H9 (cell line): ENCODE measurements around the gene ZNF423. TPM values are rescaled to one million over a fixed set of nuclear protein-coding genes. Genes with fewer than 3 reads are reported as not detected.

Experiments
- DNase-seq: peaks from one replicate; pipeline ENCODE4 v3.0.0-alpha.2; 2017
- H2AFZ ChIP-seq: one replicate; pipeline ENCODE4 v1.6.1; 2013; ENCODE audit warnings: mild to moderate bottlenecking, low read length, control low read depth, moderate library complexity
- H2AK5ac ChIP-seq: 2 replicates; pipeline ENCODE4 v1.6.1; 2013; ENCODE audit warnings: low read length, control low read depth, mixed read lengths; ENCODE audit not compliant: insufficient read length
- H2BK120ac ChIP-seq: one replicate; pipeline ENCODE4 v1.6.1; 2013; ENCODE audit warnings: low read depth, mild to moderate bottlenecking, low read length, control low read depth, inconsistent platforms; ENCODE audit not compliant: poor library complexity, severe bottlenecking
- H2BK12ac ChIP-seq: 2 replicates; pipeline ENCODE4 v1.6.1; 2013; ENCODE audit warnings: low read length, control low read depth, mixed read lengths, low read depth; ENCODE audit not compliant: insufficient read length
- H2BK15ac ChIP-seq: 2 replicates; pipeline ENCODE4 v1.6.1; 2013; ENCODE audit warnings: low read depth, low read length, control low read depth
- H2BK20ac ChIP-seq: one replicate; pipeline ENCODE4 v1.6.1; 2013; ENCODE audit warnings: low read depth, mild to moderate bottlenecking, low read length, control low read depth, inconsistent platforms; ENCODE audit not compliant: poor library complexity, severe bottlenecking
- H2BK5ac ChIP-seq: 2 replicates; pipeline ENCODE4 v1.6.1; 2013; ENCODE audit warnings: low read length, control low read depth, mixed read lengths; ENCODE audit not compliant: insufficient read length
- H3K14ac ChIP-seq: 2 replicates; pipeline ENCODE4 v1.6.1; 2013; ENCODE audit warnings: low read length, control low read depth; ENCODE audit not compliant: insufficient read depth
- H3K18ac ChIP-seq: 2 replicates; pipeline ENCODE4 v1.6.1; 2013; ENCODE audit warnings: low read depth, mild to moderate bottlenecking, mixed read lengths, low read length, control low read depth; ENCODE audit not compliant: insufficient read length
- H3K23ac ChIP-seq: 2 replicates; pipeline ENCODE4 v1.6.1; 2013; ENCODE audit warnings: low read length, control low read depth, mixed read lengths, low read depth; ENCODE audit not compliant: insufficient read length
- H3K23me2 ChIP-seq: 2 replicates; pipeline ENCODE4 v1.6.1; 2013; ENCODE audit warnings: low read depth, mild to moderate bottlenecking, mixed read lengths, low read length, control low read depth; ENCODE audit not compliant: insufficient read length, poor library complexity, severe bottlenecking
- H3K27ac ChIP-seq: 2 replicates; pipeline ENCODE4 v1.5.1; 2013; ENCODE audit warnings: low read length, control low read depth, mixed read lengths, low read depth; ENCODE audit not compliant: insufficient read length
- H3K27me3 ChIP-seq: 2 replicates; pipeline ENCODE4 v1.6.1; 2013; ENCODE audit warnings: low read length, control low read depth, inconsistent platforms; ENCODE audit not compliant: insufficient read depth
- H3K4ac ChIP-seq: 2 replicates; pipeline ENCODE4 v1.6.1; 2013; ENCODE audit warnings: low read depth, mild to moderate bottlenecking, control low read depth, inconsistent platforms, low read length, moderate library complexity
- H3K4me1 ChIP-seq: 2 replicates; pipeline ENCODE4 v1.6.1; 2013; ENCODE audit warnings: low read length, control low read depth, inconsistent platforms; ENCODE audit not compliant: insufficient read depth
- H3K4me2 ChIP-seq: 2 replicates; pipeline ENCODE4 v1.6.1; 2013; ENCODE audit warnings: low read length, control low read depth, mixed read lengths; ENCODE audit not compliant: insufficient read length, insufficient read depth
- H3K56ac ChIP-seq: 2 replicates; pipeline ENCODE4 v1.6.1; 2013; ENCODE audit warnings: low read depth, mild to moderate bottlenecking, mixed read lengths, low read length, control low read depth; ENCODE audit not compliant: insufficient read length
- H3K79me1 ChIP-seq: 2 replicates; pipeline ENCODE4 v1.6.1; 2013; ENCODE audit warnings: low read depth, mild to moderate bottlenecking, moderate library complexity, low read length, control low read depth, inconsistent platforms; ENCODE audit not compliant: insufficient read depth, poor library complexity, severe bottlenecking
- H3K79me2 ChIP-seq: 2 replicates; pipeline ENCODE4 v1.6.1; 2013; ENCODE audit warnings: low read length, control low read depth, inconsistent platforms; ENCODE audit not compliant: insufficient read depth
- H3K9ac ChIP-seq: 2 replicates; pipeline ENCODE4 v1.6.1; 2013; ENCODE audit warnings: low read length, control low read depth, mixed read lengths; ENCODE audit not compliant: insufficient read length; ENCODE audit errors: extremely low read depth
- H3K9me3 ChIP-seq: one replicate; pipeline ENCODE4 v1.6.1; 2013; ENCODE audit warnings: low read depth, low read length, inconsistent platforms; ENCODE audit not compliant: control insufficient read depth
- H3T11ph ChIP-seq: one replicate; pipeline ENCODE4 v1.6.1; 2013; ENCODE audit warnings: mild to moderate bottlenecking, low read length, control low read depth, inconsistent platforms
- H4K20me1 ChIP-seq: one replicate; pipeline ENCODE4 v1.6.1; 2013; ENCODE audit not compliant: control insufficient read depth, insufficient read length, insufficient read depth
- H4K5ac ChIP-seq: 2 replicates; pipeline ENCODE4 v1.6.1; 2013; ENCODE audit warnings: low read depth, mild to moderate bottlenecking, mixed read lengths, low read length, control low read depth; ENCODE audit not compliant: insufficient read length
- H4K8ac ChIP-seq: replicated peaks from 2 replicates; pipeline ENCODE4 v1.6.1; 2013; ENCODE audit warnings: low read length, control low read depth, mixed read lengths, low read depth; ENCODE audit not compliant: insufficient read length
- H4K91ac ChIP-seq: 2 replicates; pipeline ENCODE4 v1.6.1; 2013; ENCODE audit warnings: low read depth, mild to moderate bottlenecking, moderate library complexity, mixed read lengths, low read length, control low read depth; ENCODE audit not compliant: insufficient read length
- H3K27ac Mint-ChIP-seq, 3 experiments: 2 replicates in 2 of 3; 3 replicates in 1 of 3; pipeline ENCODE4 v1.8.0; 2020 to 2021; ENCODE audit warnings: mixed read lengths in 3 of 3, mild to moderate bottlenecking in 1 of 3, moderate library complexity in 1 of 3
- H3K27me3 Mint-ChIP-seq: 2 replicates; pipeline ENCODE4 v1.8.0; 2021; ENCODE audit warnings: low read depth, mild to moderate bottlenecking, moderate library complexity, mixed read lengths
- H3K36me3 Mint-ChIP-seq, 3 experiments: 2 replicates in 2 of 3; 3 replicates in 1 of 3; pipeline ENCODE4 v1.8.0; 2020 to 2021; ENCODE audit warnings: low read depth in 3 of 3, mixed read lengths in 3 of 3; ENCODE audit not compliant: insufficient read depth in 1 of 3
- H3K4me1 Mint-ChIP-seq, 2 experiments: 2 replicates each; pipeline ENCODE4 v1.8.0; 2020; ENCODE audit warnings: mixed read lengths in 2 of 2
- H3K4me3 Mint-ChIP-seq, 2 experiments: 2 replicates in 1 of 2; 3 replicates in 1 of 2; pipeline ENCODE4 v1.8.0; 2020 to 2021; ENCODE audit warnings: mild to moderate bottlenecking in 2 of 2, mixed read lengths in 2 of 2, moderate library complexity in 1 of 2
- H3K9me3 Mint-ChIP-seq, 2 experiments: 2 replicates in 1 of 2; 3 replicates in 1 of 2; pipeline ENCODE4 v1.8.0; 2020; ENCODE audit warnings: mild to moderate bottlenecking in 2 of 2, mixed read lengths in 2 of 2, moderate library complexity in 1 of 2
- WGBS: extraction: QIAGEN DNeasy Blood & Tissue Kit; methylation state at CpG from one replicate; pipeline ENCODE4 v1.1.7; 2013; ENCODE audit warnings: missing lambda C conversion rate, low lambda C conversion rate, mixed read lengths; ENCODE audit not compliant: insufficient read length; ENCODE audit errors: extremely low coverage; 5-methylcytosine and 5-hydroxymethylcytosine counted together
- total RNA-seq: library from RNA; stranded (reverse); gene quantifications from 2 replicates; pipeline ENCODE4 v1.2.1, GENCODE V29; 2021
- TF ChIP-seq, protein P1 (sequence below): fragments of 200-600 bp; sonication (generic); conservative IDR thresholded peaks from 3 replicates; pipeline ENCODE4 v1.8.0; 2021; ENCODE audit warnings: antibody characterized with exemption, mild to moderate bottlenecking

ZNF423 gene
- total RNA-seq, 1 experiment from 2014 or later = 51.5 TPM

DNA sequence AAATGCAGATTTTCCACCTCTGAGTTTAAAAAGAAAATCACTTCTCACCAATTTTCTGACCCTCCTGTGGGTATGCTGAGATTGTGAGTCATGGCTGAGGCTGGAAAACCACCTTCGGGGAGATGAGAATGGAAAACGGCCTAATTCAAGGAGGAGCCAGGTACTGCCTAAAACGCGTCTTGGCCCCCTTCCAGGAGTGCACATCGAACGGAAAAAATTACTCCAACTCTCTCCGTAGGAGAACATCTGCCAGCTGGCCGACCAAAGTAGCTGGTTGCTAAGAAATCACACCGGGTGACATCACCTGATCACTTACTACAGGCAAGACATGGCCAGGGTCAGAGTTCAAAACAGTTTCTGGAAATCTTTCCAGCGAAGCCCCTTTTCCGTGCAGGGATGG is 107.6 kb downstream of the ZNF423 start:
- Histone ChIP-seq H2AFZ (no peak overlapping the region), H4K5ac (no peak overlapping the region), H3K79me2 (no peaks in the 10 kb centered on the region; the same call in 1 of the 2 replicates), H2BK12ac (no peak overlapping the region), H3K23me2 (no peaks in the 10 kb centered on the region), H2BK5ac (no peak overlapping the region), H2BK20ac (no peak overlapping the region), H3K23ac (no peak overlapping the region), H3K9me3 (no peaks in the 10 kb centered on the region), H3K56ac (no peak overlapping the region), H3K4me1 (peaks cover 7% of the 10 kb centered on the region; the same call in 1 of the 2 replicates), H3K14ac (no peak overlapping the region), H3K9ac (no peak overlapping the region), H2BK15ac (no peak overlapping the region), H3K4ac (no peak overlapping the region), H3K27ac (no peak overlapping the region), H2AK5ac (no peak overlapping the region), H3K79me1 (no peaks in the 10 kb centered on the region), H4K8ac (no peak overlapping the region), H4K91ac (no peak overlapping the region), H3K27me3 (no peaks in the 10 kb centered on the region), H3K18ac (no peak overlapping the region), H4K20me1 (no peaks in the 10 kb centered on the region), H3T11ph (no peak overlapping the region), H3K4me2 (no peak overlapping the region), H2BK120ac (no peak overlapping the region)
- H3K4me1 Mint-ChIP-seq = peaks cover 43 to 53% of the 10 kb centered on the region in 2 experiments
- H3K27me3 Mint-ChIP-seq = no peaks in the 10 kb centered on the region; the same call in 1 of the 2 replicates
- WGBS = no CpG with 5 or more reads among the region's 11 CpGs
- TF ChIP-seq, protein P1, sequence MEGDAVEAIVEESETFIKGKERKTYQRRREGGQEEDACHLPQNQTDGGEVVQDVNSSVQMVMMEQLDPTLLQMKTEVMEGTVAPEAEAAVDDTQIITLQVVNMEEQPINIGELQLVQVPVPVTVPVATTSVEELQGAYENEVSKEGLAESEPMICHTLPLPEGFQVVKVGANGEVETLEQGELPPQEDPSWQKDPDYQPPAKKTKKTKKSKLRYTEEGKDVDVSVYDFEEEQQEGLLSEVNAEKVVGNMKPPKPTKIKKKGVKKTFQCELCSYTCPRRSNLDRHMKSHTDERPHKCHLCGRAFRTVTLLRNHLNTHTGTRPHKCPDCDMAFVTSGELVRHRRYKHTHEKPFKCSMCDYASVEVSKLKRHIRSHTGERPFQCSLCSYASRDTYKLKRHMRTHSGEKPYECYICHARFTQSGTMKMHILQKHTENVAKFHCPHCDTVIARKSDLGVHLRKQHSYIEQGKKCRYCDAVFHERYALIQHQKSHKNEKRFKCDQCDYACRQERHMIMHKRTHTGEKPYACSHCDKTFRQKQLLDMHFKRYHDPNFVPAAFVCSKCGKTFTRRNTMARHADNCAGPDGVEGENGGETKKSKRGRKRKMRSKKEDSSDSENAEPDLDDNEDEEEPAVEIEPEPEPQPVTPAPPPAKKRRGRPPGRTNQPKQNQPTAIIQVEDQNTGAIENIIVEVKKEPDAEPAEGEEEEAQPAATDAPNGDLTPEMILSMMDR = no peak
- no peak for DNase-seq
- H3K4me3 Mint-ChIP-seq = no peak overlapping the region; a peak in 1 of 5 replicates
- H3K27ac Mint-ChIP-seq = no peak overlapping the region; a peak in 1 of 7 replicates
- peaks cover 0 to 4% (median 0%) of the 10 kb centered on the region in 3 experiments; a peak in 1 of 7 replicates for H3K36me3 Mint-ChIP-seq
- no peaks in the 10 kb centered on the region for H3K9me3 Mint-ChIP-seq
